Neural crest cell (in vitro differentiated cells): ENCODE data around the gene GGT7. TPM values are rescaled to one million over a fixed set of nuclear protein-coding genes. Genes with fewer than 3 reads are reported as not detected.

Experiments
- DNase-seq: peaks from one replicate; pipeline ENCODE4 v3.0.0; 2021; ENCODE audit warnings: low read depth, mixed read lengths, low spot score
- H3K27ac Mint-ChIP-seq: one replicate; pipeline ENCODE4 v1.8.0; 2021; ENCODE audit warnings: mild to moderate bottlenecking, mixed read lengths; ENCODE audit not compliant: unreplicated experiment
- H3K27me3 Mint-ChIP-seq: 2 replicates; pipeline ENCODE4 v1.8.0; 2021; ENCODE audit warnings: low read depth, mild to moderate bottlenecking, mixed read lengths
- H3K36me3 Mint-ChIP-seq: 2 replicates; pipeline ENCODE4 v1.8.0; 2021; ENCODE audit warnings: low read depth, mild to moderate bottlenecking, mixed read lengths
- H3K4me1 Mint-ChIP-seq: 2 replicates; pipeline ENCODE4 v1.8.0; 2021; ENCODE audit warnings: mixed read lengths
- H3K4me3 Mint-ChIP-seq: one replicate; pipeline ENCODE4 v1.8.0; 2021; ENCODE audit warnings: mild to moderate bottlenecking, mixed read lengths
- H3K9me3 Mint-ChIP-seq: 2 replicates; pipeline ENCODE4 v1.8.0; 2021; ENCODE audit warnings: mixed read lengths
- CTCF ChIP-seq: fragments of 200-600 bp; sonication (generic); conservative IDR thresholded peaks from 2 replicates; pipeline ENCODE4 v1.5.0; 2021; ENCODE audit warnings: antibody characterized with exemption, mild to moderate bottlenecking
- total RNA-seq: library from RNA; stranded (reverse); gene quantifications from 2 replicates; pipeline ENCODE4 v1.2.1, GENCODE V29; 2021

The GGT7 gene
- total RNA-seq, 1 donor from 2014 or later = 64.1 TPM

GRCh38 chr20:34895465-34895864 is 22.8 kb upstream of the GGT7 start:
- peaks cover 11% of the 10 kb centered on the region for H3K9me3 Mint-ChIP-seq
- peaks cover 6% of the 10 kb centered on the region for H3K4me1 Mint-ChIP-seq
- H3K4me3 Mint-ChIP-seq = no peak overlapping the region
- no peak for TF ChIP-seq CTCF
- no peaks in the 10 kb centered on the region for H3K27me3 Mint-ChIP-seq
- no peak for DNase-seq
- peaks cover 18% of the 10 kb centered on the region for H3K36me3 Mint-ChIP-seq
- H3K27ac Mint-ChIP-seq = no peak overlapping the region

GRCh38 chr20:34894723-34895122 is 22.1 kb upstream of the GGT7 start:
- peaks cover 9% of the 10 kb centered on the region for H3K9me3 Mint-ChIP-seq

GRCh38 chr20:34892671-34893070 is 20.0 kb upstream of the GGT7 start:
- no peaks in the 10 kb centered on the region for H3K4me1 Mint-ChIP-seq
- no peak overlapping the region for H3K27ac Mint-ChIP-seq
- no peak for TF ChIP-seq CTCF
- no peak for DNase-seq
- H3K9me3 Mint-ChIP-seq = peaks cover 2% of the 10 kb centered on the region
- peaks cover 13% of the 10 kb centered on the region for H3K36me3 Mint-ChIP-seq
- H3K4me3 Mint-ChIP-seq = no peak overlapping the region
- no peaks in the 10 kb centered on the region for H3K27me3 Mint-ChIP-seq

More at GRCh38 chr20:34894723-34895122, 22.1 kb upstream of the GGT7 start:
- H3K4me3 Mint-ChIP-seq = no peak overlapping the region
- no peaks in the 10 kb centered on the region for H3K27me3 Mint-ChIP-seq
- DNase-seq = no peak
- no peak for TF ChIP-seq CTCF
- H3K4me1 Mint-ChIP-seq = peaks cover 6% of the 10 kb centered on the region
- H3K36me3 Mint-ChIP-seq = peaks cover 16% of the 10 kb centered on the region
- no peak overlapping the region for H3K27ac Mint-ChIP-seq

GRCh38 chr20:34891166-34892062 is 18.8 kb upstream of the GGT7 start:
- Mint-ChIP-seq H3K36me3 (peaks cover 10% of the 10 kb centered on the region), H3K27ac (no peak overlapping the region), H3K9me3 (no peaks in the 10 kb centered on the region), H3K4me3 (no peak overlapping the region), H3K4me1 (no peaks in the 10 kb centered on the region), H3K27me3 (no peaks in the 10 kb centered on the region)
- no peak for DNase-seq
- no peak for TF ChIP-seq CTCF

GRCh38 chr20:34888468-34888867 is 15.8 kb upstream of the GGT7 start:
- Mint-ChIP-seq H3K27ac (no peak overlapping the region), H3K4me1 (no peaks in the 10 kb centered on the region), H3K27me3 (no peaks in the 10 kb centered on the region), H3K36me3 (peaks cover 7% of the 10 kb centered on the region), H3K4me3 (no peak overlapping the region), H3K9me3 (no peaks in the 10 kb centered on the region)
- no peak for DNase-seq
- TF ChIP-seq CTCF = no peak
